K562 (cell line): ENCODE results near the gene PPP1R15B. TPM values are rescaled to one million over a fixed set of nuclear protein-coding genes. Genes with fewer than 3 reads are reported as not detected.

Experiments used
- CBFA2T3 ChIP-seq: fragments of 450-650 bp; IDR thresholded peaks from 2 replicates; pipeline ENCODE4 v1.6.1; 2017
- E2F3 ChIP-seq: fragments of 250-450 bp; sonication (Bioruptor Pico); IDR thresholded peaks from 2 replicates; pipeline ENCODE4 v1.4.0; 2020; ENCODE audit warnings: mild to moderate bottlenecking
- EHMT2 ChIP-seq: fragments of 450-650 bp; IDR thresholded peaks from 2 replicates; pipeline ENCODE4 v1.6.1; 2018; ENCODE audit warnings: antibody characterized with exemption
- GTF3C2 ChIP-seq: IDR thresholded peaks from 3 replicates; pipeline ENCODE4 v1.6.1; 2011; ENCODE audit warnings: borderline replicate concordance, mild to moderate bottlenecking, moderate library complexity; ENCODE audit not compliant: insufficient read length; ENCODE audit errors: extremely low read depth
- HCFC1 ChIP-seq: IDR thresholded peaks from 2 replicates; pipeline ENCODE4 v1.6.1; 2012; ENCODE audit warnings: low read depth, low read length, improper control_type of control experiment
- HDAC1 ChIP-seq, 2 experiments: fragments of 450-650 bp; IDR thresholded peaks; 2 replicates each; pipeline ENCODE4 v1.6.1; 2016 to 2017; ENCODE audit warnings: inconsistent platforms in 1 of 2, mild to moderate bottlenecking in 1 of 2, moderate library complexity in 1 of 2
- RB1 ChIP-seq: fragments of 450-650 bp; IDR thresholded peaks from 2 replicates; pipeline ENCODE4 v1.6.1; 2017; ENCODE audit warnings: low read depth, mild to moderate bottlenecking
- SETDB1 ChIP-seq: IDR thresholded peaks from one replicate; pipeline ENCODE4 v1.6.1; 2012; ENCODE audit warnings: low read length, control low read depth, inconsistent platforms
- TFAM ChIP-seq: fragments of 250-450 bp; sonication (Bioruptor Pico); conservative IDR thresholded peaks from 2 replicates; pipeline ENCODE4 v1.5.0; 2021; ENCODE audit warnings: mild to moderate bottlenecking, moderate library complexity
- ZBTB8A ChIP-seq: fragments of 450-650 bp; IDR thresholded peaks from 2 replicates; pipeline ENCODE4 v1.6.1; 2018; ENCODE audit warnings: mild to moderate bottlenecking, moderate library complexity; ENCODE audit not compliant: partially characterized antibody
- polyA plus RNA-seq, 8 experiments: library from polyadenylated mRNA; depleted of rRNA in 4 of 8; stranded (reverse) in 5 of 8; unstranded in 3 of 8; fragments of >200 nt; fragmentation: Nextera tagmentation in 2 of 8; fragmentation: Illumina TruSeq in 1 of 8; extraction: Ambion mirVana in 2 of 8; extraction: Trizol in 1 of 8; gene quantifications; 2 replicates each; pipeline versions ENCODE4 v1.2.1 to v1.2.3, GENCODE V29; 2011 to 2014; ENCODE audit warnings: inconsistent platforms in 1 of 8, missing spikeins in 1 of 8
- total RNA-seq, 7 experiments: library from RNA; depleted of rRNA in 6 of 7; stranded (reverse); fragments of >200 nt in 6 of 7; fragmentation: Illumina TruSeq in 2 of 7; extraction: Trizol in 2 of 7; gene quantifications; 2 replicates each; pipeline versions ENCODE4 v1.2.1 to v1.2.3, GENCODE V29; 2011 to 2021; ENCODE audit warnings: low replicate concordance in 1 of 7
- TF ChIP-seq, protein P1 (sequence below): fragments of 450-650 bp; IDR thresholded peaks from 2 replicates; pipeline ENCODE4 v1.6.1; 2016
- TF ChIP-seq, protein P2 (sequence below): fragments of 450-650 bp; IDR thresholded peaks from 2 replicates; pipeline ENCODE4 v1.6.1; 2016; ENCODE audit warnings: mild to moderate bottlenecking, moderate library complexity

The PPP1R15B gene
- total and polyA plus RNA-seq, 9 of the 15 experiments (the other 6 are each of a cell fraction or from before 2014, with no cell fraction given): 17.0 to 48.1 (median 30.8) TPM

- TF ChIP-seq HCFC1 (no peak), ZBTB8A (no peak), CBFA2T3 (peak; percentile 72), TFAM (CRISPR knock-in tag) (no peak), HDAC1 (IDR thresholded peaks at IDR 0.05) (no peak; a peak in 1 of 4 replicates), EHMT2 (no peak), RB1 (peak; percentile 60; the same call in 1 of the 2 replicates), GTF3C2 (no peak), SETDB1 (no peak), E2F3 (no peak)
- TF ChIP-seq, protein P1, sequence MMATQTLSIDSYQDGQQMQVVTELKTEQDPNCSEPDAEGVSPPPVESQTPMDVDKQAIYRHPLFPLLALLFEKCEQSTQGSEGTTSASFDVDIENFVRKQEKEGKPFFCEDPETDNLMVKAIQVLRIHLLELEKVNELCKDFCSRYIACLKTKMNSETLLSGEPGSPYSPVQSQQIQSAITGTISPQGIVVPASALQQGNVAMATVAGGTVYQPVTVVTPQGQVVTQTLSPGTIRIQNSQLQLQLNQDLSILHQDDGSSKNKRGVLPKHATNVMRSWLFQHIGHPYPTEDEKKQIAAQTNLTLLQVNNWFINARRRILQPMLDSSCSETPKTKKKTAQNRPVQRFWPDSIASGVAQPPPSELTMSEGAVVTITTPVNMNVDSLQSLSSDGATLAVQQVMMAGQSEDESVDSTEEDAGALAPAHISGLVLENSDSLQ: peak; percentile 90
- TF ChIP-seq, protein P2, sequence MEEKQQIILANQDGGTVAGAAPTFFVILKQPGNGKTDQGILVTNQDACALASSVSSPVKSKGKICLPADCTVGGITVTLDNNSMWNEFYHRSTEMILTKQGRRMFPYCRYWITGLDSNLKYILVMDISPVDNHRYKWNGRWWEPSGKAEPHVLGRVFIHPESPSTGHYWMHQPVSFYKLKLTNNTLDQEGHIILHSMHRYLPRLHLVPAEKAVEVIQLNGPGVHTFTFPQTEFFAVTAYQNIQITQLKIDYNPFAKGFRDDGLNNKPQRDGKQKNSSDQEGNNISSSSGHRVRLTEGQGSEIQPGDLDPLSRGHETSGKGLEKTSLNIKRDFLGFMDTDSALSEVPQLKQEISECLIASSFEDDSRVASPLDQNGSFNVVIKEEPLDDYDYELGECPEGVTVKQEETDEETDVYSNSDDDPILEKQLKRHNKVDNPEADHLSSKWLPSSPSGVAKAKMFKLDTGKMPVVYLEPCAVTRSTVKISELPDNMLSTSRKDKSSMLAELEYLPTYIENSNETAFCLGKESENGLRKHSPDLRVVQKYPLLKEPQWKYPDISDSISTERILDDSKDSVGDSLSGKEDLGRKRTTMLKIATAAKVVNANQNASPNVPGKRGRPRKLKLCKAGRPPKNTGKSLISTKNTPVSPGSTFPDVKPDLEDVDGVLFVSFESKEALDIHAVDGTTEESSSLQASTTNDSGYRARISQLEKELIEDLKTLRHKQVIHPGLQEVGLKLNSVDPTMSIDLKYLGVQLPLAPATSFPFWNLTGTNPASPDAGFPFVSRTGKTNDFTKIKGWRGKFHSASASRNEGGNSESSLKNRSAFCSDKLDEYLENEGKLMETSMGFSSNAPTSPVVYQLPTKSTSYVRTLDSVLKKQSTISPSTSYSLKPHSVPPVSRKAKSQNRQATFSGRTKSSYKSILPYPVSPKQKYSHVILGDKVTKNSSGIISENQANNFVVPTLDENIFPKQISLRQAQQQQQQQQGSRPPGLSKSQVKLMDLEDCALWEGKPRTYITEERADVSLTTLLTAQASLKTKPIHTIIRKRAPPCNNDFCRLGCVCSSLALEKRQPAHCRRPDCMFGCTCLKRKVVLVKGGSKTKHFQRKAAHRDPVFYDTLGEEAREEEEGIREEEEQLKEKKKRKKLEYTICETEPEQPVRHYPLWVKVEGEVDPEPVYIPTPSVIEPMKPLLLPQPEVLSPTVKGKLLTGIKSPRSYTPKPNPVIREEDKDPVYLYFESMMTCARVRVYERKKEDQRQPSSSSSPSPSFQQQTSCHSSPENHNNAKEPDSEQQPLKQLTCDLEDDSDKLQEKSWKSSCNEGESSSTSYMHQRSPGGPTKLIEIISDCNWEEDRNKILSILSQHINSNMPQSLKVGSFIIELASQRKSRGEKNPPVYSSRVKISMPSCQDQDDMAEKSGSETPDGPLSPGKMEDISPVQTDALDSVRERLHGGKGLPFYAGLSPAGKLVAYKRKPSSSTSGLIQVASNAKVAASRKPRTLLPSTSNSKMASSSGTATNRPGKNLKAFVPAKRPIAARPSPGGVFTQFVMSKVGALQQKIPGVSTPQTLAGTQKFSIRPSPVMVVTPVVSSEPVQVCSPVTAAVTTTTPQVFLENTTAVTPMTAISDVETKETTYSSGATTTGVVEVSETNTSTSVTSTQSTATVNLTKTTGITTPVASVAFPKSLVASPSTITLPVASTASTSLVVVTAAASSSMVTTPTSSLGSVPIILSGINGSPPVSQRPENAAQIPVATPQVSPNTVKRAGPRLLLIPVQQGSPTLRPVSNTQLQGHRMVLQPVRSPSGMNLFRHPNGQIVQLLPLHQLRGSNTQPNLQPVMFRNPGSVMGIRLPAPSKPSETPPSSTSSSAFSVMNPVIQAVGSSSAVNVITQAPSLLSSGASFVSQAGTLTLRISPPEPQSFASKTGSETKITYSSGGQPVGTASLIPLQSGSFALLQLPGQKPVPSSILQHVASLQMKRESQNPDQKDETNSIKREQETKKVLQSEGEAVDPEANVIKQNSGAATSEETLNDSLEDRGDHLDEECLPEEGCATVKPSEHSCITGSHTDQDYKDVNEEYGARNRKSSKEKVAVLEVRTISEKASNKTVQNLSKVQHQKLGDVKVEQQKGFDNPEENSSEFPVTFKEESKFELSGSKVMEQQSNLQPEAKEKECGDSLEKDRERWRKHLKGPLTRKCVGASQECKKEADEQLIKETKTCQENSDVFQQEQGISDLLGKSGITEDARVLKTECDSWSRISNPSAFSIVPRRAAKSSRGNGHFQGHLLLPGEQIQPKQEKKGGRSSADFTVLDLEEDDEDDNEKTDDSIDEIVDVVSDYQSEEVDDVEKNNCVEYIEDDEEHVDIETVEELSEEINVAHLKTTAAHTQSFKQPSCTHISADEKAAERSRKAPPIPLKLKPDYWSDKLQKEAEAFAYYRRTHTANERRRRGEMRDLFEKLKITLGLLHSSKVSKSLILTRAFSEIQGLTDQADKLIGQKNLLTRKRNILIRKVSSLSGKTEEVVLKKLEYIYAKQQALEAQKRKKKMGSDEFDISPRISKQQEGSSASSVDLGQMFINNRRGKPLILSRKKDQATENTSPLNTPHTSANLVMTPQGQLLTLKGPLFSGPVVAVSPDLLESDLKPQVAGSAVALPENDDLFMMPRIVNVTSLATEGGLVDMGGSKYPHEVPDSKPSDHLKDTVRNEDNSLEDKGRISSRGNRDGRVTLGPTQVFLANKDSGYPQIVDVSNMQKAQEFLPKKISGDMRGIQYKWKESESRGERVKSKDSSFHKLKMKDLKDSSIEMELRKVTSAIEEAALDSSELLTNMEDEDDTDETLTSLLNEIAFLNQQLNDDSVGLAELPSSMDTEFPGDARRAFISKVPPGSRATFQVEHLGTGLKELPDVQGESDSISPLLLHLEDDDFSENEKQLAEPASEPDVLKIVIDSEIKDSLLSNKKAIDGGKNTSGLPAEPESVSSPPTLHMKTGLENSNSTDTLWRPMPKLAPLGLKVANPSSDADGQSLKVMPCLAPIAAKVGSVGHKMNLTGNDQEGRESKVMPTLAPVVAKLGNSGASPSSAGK: no peak
These were observed 13.2 kb downstream of the PPP1R15B start (continued) for GRCh38 chr1:204398197-204399125.
